GM20000 (cell line): ENCODE measurements around the gene RAD23A.

Experiments used
- DNase-seq: peaks from one replicate; pipeline ENCODE4 v3.0.0; 2012; ENCODE audit warnings: low spot score
- TF ChIP-seq, protein P1 (sequence below): IDR thresholded peaks from 2 replicates; pipeline ENCODE4 v1.5.1; 2012; ENCODE audit warnings: mild to moderate bottlenecking, control low read depth; ENCODE audit errors: extremely low read depth, missing control alignments

RAD23A gene

GRCh38 chr19:12938779-12939601 is 6.7 kb upstream of the RAD23A start:
- TF ChIP-seq, protein P1, sequence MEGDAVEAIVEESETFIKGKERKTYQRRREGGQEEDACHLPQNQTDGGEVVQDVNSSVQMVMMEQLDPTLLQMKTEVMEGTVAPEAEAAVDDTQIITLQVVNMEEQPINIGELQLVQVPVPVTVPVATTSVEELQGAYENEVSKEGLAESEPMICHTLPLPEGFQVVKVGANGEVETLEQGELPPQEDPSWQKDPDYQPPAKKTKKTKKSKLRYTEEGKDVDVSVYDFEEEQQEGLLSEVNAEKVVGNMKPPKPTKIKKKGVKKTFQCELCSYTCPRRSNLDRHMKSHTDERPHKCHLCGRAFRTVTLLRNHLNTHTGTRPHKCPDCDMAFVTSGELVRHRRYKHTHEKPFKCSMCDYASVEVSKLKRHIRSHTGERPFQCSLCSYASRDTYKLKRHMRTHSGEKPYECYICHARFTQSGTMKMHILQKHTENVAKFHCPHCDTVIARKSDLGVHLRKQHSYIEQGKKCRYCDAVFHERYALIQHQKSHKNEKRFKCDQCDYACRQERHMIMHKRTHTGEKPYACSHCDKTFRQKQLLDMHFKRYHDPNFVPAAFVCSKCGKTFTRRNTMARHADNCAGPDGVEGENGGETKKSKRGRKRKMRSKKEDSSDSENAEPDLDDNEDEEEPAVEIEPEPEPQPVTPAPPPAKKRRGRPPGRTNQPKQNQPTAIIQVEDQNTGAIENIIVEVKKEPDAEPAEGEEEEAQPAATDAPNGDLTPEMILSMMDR = no peak
- DNase-seq = peak; percentile 36

DNA sequence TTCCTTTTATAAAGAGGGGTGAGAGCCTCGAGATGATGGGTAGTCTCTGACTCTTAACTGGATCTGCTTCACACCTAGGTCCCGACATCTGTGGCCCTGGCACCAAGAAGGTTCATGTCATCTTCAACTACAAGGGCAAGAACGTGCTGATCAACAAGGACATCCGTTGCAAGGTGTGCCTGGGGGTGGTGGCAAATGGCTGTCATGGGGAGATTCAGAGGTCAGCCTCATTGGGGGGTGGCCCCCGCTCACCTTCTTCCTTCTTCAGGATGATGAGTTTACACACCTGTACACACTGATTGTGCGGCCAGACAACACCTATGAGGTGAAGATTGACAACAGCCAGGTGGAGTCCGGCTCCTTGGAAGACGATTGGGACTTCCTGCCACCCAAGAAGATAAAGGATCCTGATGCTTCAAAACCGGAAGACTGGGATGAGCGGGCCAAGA is 5.7 kb upstream of the RAD23A start:
- DNase-seq = no peak
- TF ChIP-seq, protein P1 = no peak

DNA sequence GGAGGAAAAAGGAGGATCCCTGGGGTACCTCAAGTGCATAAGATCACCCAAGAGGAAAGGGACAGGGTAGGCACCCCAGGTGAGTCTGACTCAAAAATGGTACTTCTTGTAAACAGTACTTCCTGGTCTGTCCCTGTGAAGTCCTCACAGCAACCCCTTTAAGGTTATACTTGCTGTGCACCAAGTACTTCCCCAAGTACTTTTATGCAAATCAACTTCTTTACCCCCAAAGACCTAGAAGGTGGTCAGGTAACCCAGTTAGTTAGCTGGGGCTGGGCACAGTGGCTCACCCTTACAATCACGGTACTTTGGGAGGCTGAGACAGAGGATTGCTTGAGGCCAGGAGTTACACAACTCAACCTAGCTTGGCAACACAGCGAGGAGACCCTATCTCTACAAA is 4.8 kb upstream of the RAD23A start:
- no peak for DNase-seq
- TF ChIP-seq, protein P1 = no peak

- DNase-seq = no peak
- TF ChIP-seq, protein P1 = no peak
Measured at GRCh38 chr19:12943437-12944044, 2.1 kb upstream of the RAD23A start.

- TF ChIP-seq, protein P1 = no peak
- DNase-seq = no peak
Measured at GRCh38 chr19:12944104-12944674, 1.5 kb upstream of the RAD23A start.

GRCh38 chr19:12946092-12946721 is 545 bp downstream of the RAD23A start:
- TF ChIP-seq, protein P1 = no peak
- peak; percentile 71 for DNase-seq
